Prostate gland (tissue), 2 donors: ENCODE data around the gene GRIK2. TPM values are rescaled to one million over a fixed set of nuclear protein-coding genes. Genes with fewer than 3 reads are reported as not detected.

ENCODE experiments used
- DNase-seq: peaks from one replicate; pipeline ENCODE4 v3.0.0-alpha.2; 2019; ENCODE audit warnings: low spot score
- H3K27ac ChIP-seq, 2 donors: fragments of 200-600 bp; sonication (generic); 2 replicates each; pipeline ENCODE4 v1.5.1; 2017 to 2019
- H3K27me3 ChIP-seq: fragments of 200-600 bp; sonication (generic); replicated peaks from 2 replicates; pipeline ENCODE4 v1.5.1; 2019; ENCODE audit not compliant: insufficient read depth
- H3K36me3 ChIP-seq, 2 donors: fragments of 200-600 bp; sonication (generic); 1 replicate in 1 of 2; 2 replicates in 1 of 2; pipeline versions ENCODE4 v1.5.1 to v1.8.1; 2017 to 2019
- H3K4me1 ChIP-seq: fragments of 200-600 bp; sonication (generic); replicated peaks from 2 replicates; pipeline ENCODE4 v1.5.1; 2019
- H3K4me3 ChIP-seq, 2 donors: fragments of 200-600 bp; sonication (generic); 2 replicates each; pipeline ENCODE4 v1.5.1; 2017 to 2019
- H3K9me3 ChIP-seq: fragments of 200-600 bp; sonication (generic); 2 replicates; pipeline ENCODE4 v1.5.1; 2017
- CTCF ChIP-seq, 4 experiments: fragments of 200-600 bp in 2 of 4; fragments of 450-650 bp in 2 of 4; sonication (generic) in 2 of 4; IDR thresholded peaks; 1 replicate in 3 of 4; 2 replicates in 1 of 4; pipeline ENCODE4 v1.5.1; 2016 to 2019; ENCODE audit warnings: antibody characterized with exemption in 4 of 4, mild to moderate bottlenecking in 2 of 4, moderate library complexity in 2 of 4
- POLR2A ChIP-seq: fragments of 450-650 bp; IDR thresholded peaks from one replicate; pipeline ENCODE4 v1.6.1; 2016; ENCODE audit warnings: antibody characterized with exemption, mild to moderate bottlenecking
- POLR2AphosphoS5 ChIP-seq: sonication (generic); formaldehyde crosslinking; IDR thresholded peaks from one replicate; pipeline ENCODE4 v1.6.1; 2017; ENCODE audit warnings: antibody characterized with exemption
- WGBS: methylation state at CpG from one replicate; pipeline ENCODE4 v1.1.5; 2018; 5-methylcytosine and 5-hydroxymethylcytosine counted together
- intact Hi-C: fragments of 100-400 bp; cut with DNase I; formaldehyde crosslinking; loops from one replicate; pipeline ENCODE4 v1.14.2; 2022
- total RNA-seq, 2 donors: library from RNA; depleted of rRNA; stranded (reverse); fragments of >200 nt; gene quantifications; one replicate each; pipeline ENCODE4 v1.1.0, GENCODE V29; 2016

Gene GRIK2
- total RNA-seq, 2 donors from 2014 or later = 2.6 to 15.7 TPM

GRCh38 chr6:101740631-101741030 is 347.1 kb downstream of the GRIK2 start:
- DNase-seq = no peak
- H3K9me3 ChIP-seq = no peaks in the 10 kb centered on the region
- H3K4me3 ChIP-seq = no peak overlapping the region
- no peaks in the 10 kb centered on the region for H3K27me3 ChIP-seq
- TF ChIP-seq CTCF (IDR thresholded peaks at IDR 0.05) (no peak), POLR2AphosphoS5 (no peak), POLR2A (no peak)
- no peaks in the 10 kb centered on the region for H3K36me3 ChIP-seq
- no peak overlapping the region for H3K27ac ChIP-seq
- H3K4me1 ChIP-seq = no peaks in the 10 kb centered on the region
- WGBS = 75% methylated on average over 2 of the region's 2 CpGs
- intact Hi-C loops = no loop called here

- H3K4me1 ChIP-seq = no peaks in the 10 kb centered on the region
- no peak overlapping the region for H3K27ac ChIP-seq
- H3K36me3 ChIP-seq = no peaks in the 10 kb centered on the region
- intact Hi-C loops = no loop called here
- TF ChIP-seq CTCF (IDR thresholded peaks at IDR 0.05) (peak in 1 of 4 experiments; percentile 15), POLR2A (no peak), POLR2AphosphoS5 (peak; percentile 82)
- DNase-seq = peak; percentile 65
- H3K9me3 ChIP-seq = no peaks in the 10 kb centered on the region
- no peaks in the 10 kb centered on the region for H3K27me3 ChIP-seq
- no peak overlapping the region for H3K4me3 ChIP-seq
- WGBS = 10% methylated on average over 2 of the region's 2 CpGs
These were observed 348.1 kb downstream of the GRIK2 start for GRCh38 chr6:101741474-101742171.

GRCh38 chr6:101747160-101747559 is 353.7 kb downstream of the GRIK2 start:
- DNase-seq = no peak
- Histone ChIP-seq H3K27me3 (no peaks in the 10 kb centered on the region), H3K36me3 (no peaks in the 10 kb centered on the region), H3K4me1 (no peaks in the 10 kb centered on the region), H3K9me3 (no peaks in the 10 kb centered on the region), H3K4me3 (no peak overlapping the region), H3K27ac (no peak overlapping the region)
- intact Hi-C loops = no loop called here
- no peak for TF ChIP-seq POLR2AphosphoS5
- no peak for TF ChIP-seq POLR2A
- no peak for TF ChIP-seq CTCF (IDR thresholded peaks at IDR 0.05)

- H3K27me3 ChIP-seq = no peaks in the 10 kb centered on the region
- no peak overlapping the region for H3K4me3 ChIP-seq
- H3K9me3 ChIP-seq = no peaks in the 10 kb centered on the region
- H3K27ac ChIP-seq = no peak overlapping the region
- intact Hi-C loops = no loop called here
- TF ChIP-seq POLR2AphosphoS5 (no peak), POLR2A (no peak), CTCF (IDR thresholded peaks at IDR 0.05) (no peak)
- no peak for DNase-seq
- 29% methylated on average over 1 of the region's 1 CpG for WGBS
- H3K36me3 ChIP-seq = no peaks in the 10 kb centered on the region
- no peaks in the 10 kb centered on the region for H3K4me1 ChIP-seq
These were observed 354.2 kb downstream of the GRIK2 start for GRCh38 chr6:101747716-101748115.

- intact Hi-C loops = no loop called here
- no peak for TF ChIP-seq CTCF (IDR thresholded peaks at IDR 0.05)
- no peak for TF ChIP-seq POLR2A
- no peak for TF ChIP-seq POLR2AphosphoS5
- H3K4me1 ChIP-seq = no peaks in the 10 kb centered on the region
- no peak overlapping the region for H3K4me3 ChIP-seq
- 95% methylated on average over 1 of the region's 1 CpG for WGBS
- H3K27me3 ChIP-seq = no peaks in the 10 kb centered on the region
- H3K36me3 ChIP-seq = no peaks in the 10 kb centered on the region
- no peak overlapping the region for H3K27ac ChIP-seq
- H3K9me3 ChIP-seq = no peaks in the 10 kb centered on the region
- no peak for DNase-seq
These were observed 362.4 kb downstream of the GRIK2 start for GRCh38 chr6:101755931-101756330.
